ENCODE data around the gene RANBP1.
"Not testable (repeated sequence)": the region's sequence is repeated elsewhere in the genome, so short reads cannot be mapped to it uniquely, and the experiment has no call there.

The RANBP1 gene

GRCh38 chr22:20154602-20155187, 38.8 kb downstream of the RANBP1 start:
- DNase-seq, result peak in 2 of 3 experiments; percentile 59 to 70

GRCh38 chr22:20155330-20156041, 39.6 kb downstream of the RANBP1 start:
- DNase-seq, result peak; percentile 60 to 95 (median 87)

- no peak for DNase-seq
These were observed 40.1 kb downstream of the RANBP1 start for GRCh38 chr22:20156042-20156389.

- peak; percentile 60 to 74 (median 63) for DNase-seq
These were observed 40.9 kb downstream of the RANBP1 start for GRCh38 chr22:20156611-20157429.

- no peak for DNase-seq
These were observed 41.7 kb downstream of the RANBP1 start for GRCh38 chr22:20157430-20158183.

- DNase-seq, result no peak
These were observed 42.6 kb downstream of the RANBP1 start for GRCh38 chr22:20158391-20159036.

- no peak for DNase-seq
These were observed 43.2 kb downstream of the RANBP1 start for GRCh38 chr22:20159076-20159475.

GRCh38 chr22:20159531-20159930, 43.6 kb downstream of the RANBP1 start:
- not testable (repeated sequence) for DNase-seq

- DNase-seq, result no peak
These were observed 44.1 kb downstream of the RANBP1 start for GRCh38 chr22:20160041-20160440.

- no peak for DNase-seq
These were observed 49.0 kb downstream of the RANBP1 start for GRCh38 chr22:20164863-20165262.

GRCh38 chr22:20165421-20165820, 49.5 kb downstream of the RANBP1 start:
- DNase-seq, result no peak

- no peak for DNase-seq
These were observed 50.0 kb downstream of the RANBP1 start for GRCh38 chr22:20165913-20166312.

GRCh38 chr22:20166703-20167102, 50.8 kb downstream of the RANBP1 start:
- DNase-seq, result no peak

GRCh38 chr22:20167643-20168322, 51.9 kb downstream of the RANBP1 start:
- DNase-seq, result no peak

GRCh38 chr22:20169253-20169822, 53.4 kb downstream of the RANBP1 start:
- no peak for DNase-seq

GRCh38 chr22:20170170-20170569, 54.3 kb downstream of the RANBP1 start:
- DNase-seq, result no peak

- no peak for DNase-seq
These were observed 55.6 kb downstream of the RANBP1 start for GRCh38 chr22:20171288-20172140.

- no peak for DNase-seq
These were observed 56.3 kb downstream of the RANBP1 start for GRCh38 chr22:20172141-20172613.

- DNase-seq, result no peak
These were observed 57.3 kb downstream of the RANBP1 start for GRCh38 chr22:20173246-20173645.

GRCh38 chr22:20173772-20174171, 57.9 kb downstream of the RANBP1 start:
- no peak for DNase-seq

Data from NCI-H1417 (cell line).